Stimulated activated naive CD8-positive, alpha-beta T cell treated with anti-CD3 and anti-CD28 coated beads, Interleukin-15, amount 100 ng/mL, for 72 hours (primary cell): ENCODE data around the gene ADAMTS8.

Source experiments
- ATAC-seq: fragments of 150-1000 bp; cut with Tn5 transposase; 2 replicates; pipeline ENCODE4 v1.10.0; 2021; ENCODE audit warnings: mild to moderate bottlenecking, moderate library complexity
- DNase-seq, 2 donors: peaks; one replicate each; pipeline ENCODE4 v3.0.0; 2021 to 2022
- H3K27ac Mint-ChIP-seq, 2 donors: one replicate each; pipeline ENCODE4 v1.8.0; 2022; ENCODE audit warnings: mild to moderate bottlenecking in 2 of 2, mixed read lengths in 2 of 2, moderate library complexity in 2 of 2
- H3K27me3 Mint-ChIP-seq: one replicate; pipeline ENCODE4 v1.8.0; 2022; ENCODE audit warnings: mixed read lengths
- H3K4me1 Mint-ChIP-seq: one replicate; pipeline ENCODE4 v1.8.0; 2022; ENCODE audit warnings: mild to moderate bottlenecking, mixed read lengths
- H3K4me3 Mint-ChIP-seq, 2 donors: one replicate each; pipeline ENCODE4 v1.8.0; 2022; ENCODE audit warnings: mild to moderate bottlenecking in 2 of 2, mixed read lengths in 2 of 2, moderate library complexity in 1 of 2
- H3K9me3 Mint-ChIP-seq, 2 donors: one replicate each; pipeline ENCODE4 v1.8.0; 2022; ENCODE audit warnings: mixed read lengths in 2 of 2

ADAMTS8 gene

DNA sequence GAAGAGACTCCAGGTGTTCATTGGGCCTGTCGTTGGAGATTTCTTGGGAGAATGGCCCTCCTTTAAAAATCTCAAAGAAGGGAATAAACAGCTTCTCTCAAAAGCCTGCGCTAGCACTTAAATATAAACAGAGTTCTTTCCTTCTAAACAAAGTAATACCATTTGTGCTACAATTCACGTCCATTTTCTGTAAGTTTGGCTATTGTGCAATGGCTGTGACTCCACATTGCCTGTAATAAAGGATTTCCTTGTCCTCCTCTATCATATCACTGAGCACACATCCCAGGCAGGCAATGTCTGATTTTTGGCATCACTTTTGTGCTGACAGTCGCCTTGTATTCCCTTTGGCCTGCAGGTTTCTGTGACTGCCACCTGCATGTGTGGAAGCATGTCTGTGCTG, 4.9 kb upstream of the ADAMTS8 start:
- H3K27ac Mint-ChIP-seq, result no peak overlapping the region
- H3K4me1 Mint-ChIP-seq, result peaks cover 14% of the 10 kb centered on the region
- H3K4me3 Mint-ChIP-seq, result no peak overlapping the region
- no peaks in the 10 kb centered on the region for H3K9me3 Mint-ChIP-seq
- DNase-seq, result no peak
- ATAC-seq, result no peak
- peaks cover 41% of the 10 kb centered on the region for H3K27me3 Mint-ChIP-seq

- Mint-ChIP-seq H3K27me3 (peaks cover 43% of the 10 kb centered on the region), H3K4me1 (peaks cover 14% of the 10 kb centered on the region), H3K4me3 (no peak overlapping the region), H3K27ac (no peak overlapping the region), H3K9me3 (no peaks in the 10 kb centered on the region)
- ATAC-seq (no peak), DNase-seq (no peak)
Measured at GRCh38 chr11:130431801-130432200, 3.4 kb upstream of the ADAMTS8 start.

GRCh38 chr11:130431331-130431773, 2.9 kb upstream of the ADAMTS8 start:
- no peak overlapping the region for H3K4me3 Mint-ChIP-seq
- H3K27me3 Mint-ChIP-seq, result peaks cover 48% of the 10 kb centered on the region
- no peaks in the 10 kb centered on the region for H3K9me3 Mint-ChIP-seq
- DNase-seq, result peak; percentile 60 to 71
- peaks cover 15% of the 10 kb centered on the region for H3K4me1 Mint-ChIP-seq
- peak; percentile 62 for ATAC-seq
- H3K27ac Mint-ChIP-seq, result peak overlapping the region in 1 of 2 donors; percentile 84

GRCh38 chr11:130429983-130430382, 1.6 kb upstream of the ADAMTS8 start:
- Mint-ChIP-seq H3K9me3 (no peaks in the 10 kb centered on the region), H3K4me1 (peaks cover 15% of the 10 kb centered on the region), H3K4me3 (no peak overlapping the region), H3K27ac (no peak overlapping the region), H3K27me3 (peaks cover 61% of the 10 kb centered on the region)
- ATAC-seq (no peak), DNase-seq (no peak)

- peak overlapping the region; percentile 11 to 74 for H3K4me3 Mint-ChIP-seq
- H3K4me1 Mint-ChIP-seq, result peaks cover 15% of the 10 kb centered on the region
- H3K27ac Mint-ChIP-seq, result no peak overlapping the region
- ATAC-seq (no peak), DNase-seq (no peak)
- H3K27me3 Mint-ChIP-seq, result peaks cover 69% of the 10 kb centered on the region
- H3K9me3 Mint-ChIP-seq, result no peaks in the 10 kb centered on the region
Measured at GRCh38 chr11:130429120-130429681, 792 bp upstream of the ADAMTS8 start.

DNA sequence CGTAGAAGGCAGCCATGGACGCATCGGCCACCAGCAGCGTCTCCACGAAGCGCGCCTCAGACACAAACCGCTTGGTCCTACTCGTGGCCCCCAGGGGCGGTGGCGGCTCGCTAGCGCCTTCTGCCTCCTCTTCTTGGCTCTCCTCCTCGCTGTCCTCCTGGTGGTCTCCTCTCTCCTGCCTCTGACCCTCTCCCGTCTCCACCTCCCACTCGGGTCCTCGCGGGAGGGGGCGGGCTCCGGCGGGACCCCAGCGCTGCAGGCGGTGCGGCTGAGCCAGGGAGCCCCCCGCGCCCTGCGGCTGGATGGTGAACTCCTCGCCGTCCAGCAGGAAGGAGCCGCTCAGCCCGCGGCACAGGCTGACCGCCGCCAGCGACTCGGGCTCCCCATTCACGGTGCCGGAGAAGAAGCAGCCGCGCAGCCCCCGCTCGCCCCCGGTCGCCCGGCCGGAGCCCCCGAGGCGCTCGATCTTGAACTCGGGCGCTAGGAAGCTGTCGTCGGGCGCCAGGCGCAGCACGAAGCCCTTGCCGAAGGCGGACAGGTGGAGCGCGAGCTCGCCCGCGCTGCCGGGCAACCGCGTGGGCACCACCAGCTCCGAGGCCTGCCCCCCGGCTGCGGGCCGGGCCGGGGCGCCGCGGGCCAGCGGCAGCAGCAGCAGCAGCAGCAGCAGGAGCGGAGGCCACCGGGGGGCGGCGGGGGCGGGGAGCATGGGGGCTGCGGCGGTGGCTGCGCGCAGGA, 661 bp downstream of the ADAMTS8 start:
- Mint-ChIP-seq H3K4me1 (peaks cover 15% of the 10 kb centered on the region), H3K27ac (no peak overlapping the region), H3K4me3 (peak overlapping the region in 1 of 2 donors; percentile 46), H3K27me3 (peaks cover 79% of the 10 kb centered on the region), H3K9me3 (no peaks in the 10 kb centered on the region)
- DNase-seq (peak in 1 of 2 donors; percentile 15), ATAC-seq (no peak)

GRCh38 chr11:130426837-130427341, 1.5 kb downstream of the ADAMTS8 start:
- ATAC-seq (no peak), DNase-seq (no peak)
- Mint-ChIP-seq H3K4me3 (peak overlapping the region; percentile 46 to 63), H3K27ac (no peak overlapping the region), H3K27me3 (peaks cover 84% of the 10 kb centered on the region), H3K9me3 (no peaks in the 10 kb centered on the region), H3K4me1 (peaks cover 15% of the 10 kb centered on the region)

DNA sequence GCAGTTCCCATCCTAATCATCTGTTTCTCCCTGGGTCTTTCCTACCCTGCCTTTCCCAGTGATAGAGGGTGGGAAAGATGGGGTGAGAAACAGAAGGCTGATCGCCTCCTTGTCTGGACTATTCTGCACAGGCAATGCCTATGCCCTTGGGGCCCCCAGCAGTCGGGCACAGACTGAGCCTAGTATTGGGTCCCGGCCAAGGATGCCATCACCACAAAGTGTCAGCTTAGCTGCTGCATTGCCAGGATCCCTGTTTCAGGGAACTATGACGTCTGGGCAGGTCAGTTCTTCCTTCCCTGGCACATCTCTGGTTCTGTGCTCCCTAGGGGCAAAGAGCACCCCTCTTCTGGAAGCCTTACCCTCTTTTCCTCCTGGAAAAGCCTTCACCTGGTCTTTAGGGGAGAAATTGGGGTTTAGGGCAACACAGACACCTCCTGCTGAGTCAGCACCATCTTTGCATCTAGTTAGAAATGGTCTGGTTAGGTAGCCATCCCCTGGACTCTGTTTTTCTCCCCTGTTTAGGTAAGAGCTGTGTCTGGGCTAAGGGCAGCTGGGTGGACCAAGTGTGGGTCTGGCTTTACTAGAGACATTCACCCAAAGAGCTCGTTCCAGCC, 2.1 kb downstream of the ADAMTS8 start:
- ATAC-seq, result no peak
- DNase-seq, result no peak
- Mint-ChIP-seq H3K9me3 (no peaks in the 10 kb centered on the region), H3K4me3 (no peak overlapping the region), H3K27me3 (peaks cover 81% of the 10 kb centered on the region), H3K4me1 (peaks cover 15% of the 10 kb centered on the region), H3K27ac (no peak overlapping the region)

DNA sequence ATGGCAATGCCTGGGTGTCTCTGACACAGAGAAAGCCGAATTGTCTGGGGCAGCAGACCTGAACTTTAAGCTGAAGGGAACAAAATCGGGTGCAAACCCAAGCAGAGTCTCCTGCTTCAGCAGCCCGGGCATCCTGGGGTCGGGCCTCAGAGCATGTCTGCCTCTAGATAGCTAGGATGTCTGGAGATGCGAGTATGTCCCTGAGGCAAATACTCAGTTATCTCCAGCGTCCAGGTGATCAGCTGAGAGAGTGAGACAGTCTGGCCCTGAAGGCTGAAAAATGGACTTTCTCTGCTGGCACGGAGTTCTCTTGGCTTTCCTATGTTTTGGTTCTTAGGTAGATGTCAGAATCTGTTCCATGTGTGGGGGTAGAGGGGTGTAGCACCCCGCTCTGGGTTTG, 3.3 kb downstream of the ADAMTS8 start:
- peaks cover 15% of the 10 kb centered on the region for H3K4me1 Mint-ChIP-seq
- no peaks in the 10 kb centered on the region for H3K9me3 Mint-ChIP-seq
- DNase-seq, result no peak
- peaks cover 70% of the 10 kb centered on the region for H3K27me3 Mint-ChIP-seq
- ATAC-seq, result no peak
- H3K27ac Mint-ChIP-seq, result no peak overlapping the region
- no peak overlapping the region for H3K4me3 Mint-ChIP-seq

DNA sequence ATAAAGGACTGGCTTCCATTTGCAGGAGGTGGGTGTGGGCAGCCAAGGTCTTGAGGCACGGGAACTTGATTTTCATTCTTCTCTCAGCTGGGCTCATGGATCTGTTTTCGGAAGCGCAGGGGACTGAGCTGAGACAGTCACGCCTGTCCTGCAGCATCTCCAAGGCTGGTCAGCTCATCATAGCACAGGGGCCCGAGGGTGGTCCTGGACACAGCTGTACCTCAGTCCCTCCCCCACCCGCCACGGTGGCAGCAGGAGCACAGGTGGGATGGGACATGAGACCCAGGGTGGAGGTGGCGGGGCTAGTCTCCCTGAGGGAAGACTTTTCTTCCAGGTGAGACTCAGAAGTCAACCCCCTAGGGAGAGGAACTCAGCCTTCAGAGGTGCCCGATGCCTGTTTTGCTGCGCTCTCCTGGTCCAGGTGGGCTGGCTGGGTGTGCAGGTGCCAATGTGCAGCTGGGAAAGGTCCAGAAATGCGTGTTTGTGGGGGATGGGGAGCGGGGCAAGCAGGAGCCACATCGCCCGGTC, 3.7 kb downstream of the ADAMTS8 start:
- Mint-ChIP-seq H3K4me3 (no peak overlapping the region), H3K9me3 (no peaks in the 10 kb centered on the region), H3K27me3 (peaks cover 65% of the 10 kb centered on the region), H3K27ac (no peak overlapping the region), H3K4me1 (peaks cover 15% of the 10 kb centered on the region)
- DNase-seq, result no peak
- no peak for ATAC-seq

- H3K9me3 Mint-ChIP-seq, result no peaks in the 10 kb centered on the region
- no peak for ATAC-seq
- DNase-seq, result no peak
- H3K4me1 Mint-ChIP-seq, result peaks cover 11% of the 10 kb centered on the region
- no peak overlapping the region for H3K4me3 Mint-ChIP-seq
- peak overlapping the region in 1 of 2 donors; percentile 34 for H3K27ac Mint-ChIP-seq
- H3K27me3 Mint-ChIP-seq, result peaks cover 54% of the 10 kb centered on the region
Measured at GRCh38 chr11:130423541-130424142, 4.8 kb downstream of the ADAMTS8 start.

- no peaks in the 10 kb centered on the region for H3K9me3 Mint-ChIP-seq
- peaks cover 7% of the 10 kb centered on the region for H3K4me1 Mint-ChIP-seq
- no peak for DNase-seq
- peaks cover 47% of the 10 kb centered on the region for H3K27me3 Mint-ChIP-seq
- H3K4me3 Mint-ChIP-seq, result no peak overlapping the region
- no peak for ATAC-seq
- H3K27ac Mint-ChIP-seq, result no peak overlapping the region
Measured at GRCh38 chr11:130422251-130422995, 6.0 kb downstream of the ADAMTS8 start.

- no peak for ATAC-seq
- Mint-ChIP-seq H3K27ac (no peak overlapping the region), H3K9me3 (no peaks in the 10 kb centered on the region), H3K4me1 (no peaks in the 10 kb centered on the region), H3K4me3 (no peak overlapping the region), H3K27me3 (peaks cover 40% of the 10 kb centered on the region)
- DNase-seq, result no peak
Measured at GRCh38 chr11:130421697-130422096, 6.7 kb downstream of the ADAMTS8 start.

- ATAC-seq (no peak), DNase-seq (no peak)
- Mint-ChIP-seq H3K27ac (no peak overlapping the region), H3K4me1 (no peaks in the 10 kb centered on the region), H3K4me3 (no peak overlapping the region), H3K27me3 (peaks cover 34% of the 10 kb centered on the region), H3K9me3 (no peaks in the 10 kb centered on the region)
Measured at GRCh38 chr11:130421199-130421585, 7.2 kb downstream of the ADAMTS8 start.
